HEK293 (cell line): Measurements from ENCODE around the gene ERBB4.

Experiments used
- CTCF ChIA-PET: fragments of 350-600 bp; formaldehyde crosslinking; extraction: SDS; loops from one replicate; lab custom pipeline; 2021; ENCODE audit warnings: antibody characterized with exemption; lab: Yijun Ruan, JAX
- POLR2A ChIA-PET: fragments of 300-600 bp; formaldehyde crosslinking; extraction: SDS; loops from one replicate; lab custom pipeline; 2020; ENCODE audit warnings: antibody characterized with exemption, inconsistent platforms; lab: Yijun Ruan, JAX
- H3K27ac ChIP-seq: fragments of 200-500 bp; sonication (Bioruptor generic); 2 replicates; pipeline ENCODE4 v1.5.1; 2014; ENCODE audit warnings: low read depth, low read length, control low read depth, inconsistent platforms; ENCODE audit errors: extremely low read depth
- H3K36me3 ChIP-seq, 2 experiments: fragments of 200-500 bp in 1 of 2; sonication (Bioruptor generic) in 1 of 2; 1 replicate in 1 of 2; 2 replicates in 1 of 2; pipeline ENCODE4 v1.5.1; 2014 to 2017; ENCODE audit warnings: inconsistent platforms in 2 of 2, low read length in 2 of 2; ENCODE audit not compliant: control insufficient read depth in 2 of 2, insufficient read depth in 1 of 2
- H3K4me1 ChIP-seq: fragments of 200-500 bp; sonication (Bioruptor generic); 2 replicates; pipeline ENCODE4 v1.5.1; 2014; ENCODE audit warnings: mild to moderate bottlenecking, low read length, inconsistent platforms; ENCODE audit not compliant: control insufficient read depth, insufficient read depth
- H3K4me3 ChIP-seq: 2 replicates; pipeline ENCODE4 v1.5.1; 2011; ENCODE audit warnings: low read depth, mild to moderate bottlenecking, control low read depth, low read length, moderate library complexity
- H3K9me3 ChIP-seq: fragments of 200-500 bp; sonication (Bioruptor generic); 2 replicates; pipeline ENCODE4 v1.5.1; 2014; ENCODE audit warnings: low read depth, low read length, inconsistent platforms; ENCODE audit not compliant: control insufficient read depth, insufficient read depth
- EGR2 ChIP-seq: fragments of 450-650 bp; formaldehyde crosslinking; IDR thresholded peaks from 2 replicates; pipeline ENCODE4 v1.5.1; 2016; ENCODE audit warnings: low read depth, missing biosample characterization, missing genetic modification characterization
- GLI4 ChIP-seq: fragments of 450-650 bp; formaldehyde crosslinking; IDR thresholded peaks from 2 replicates; pipeline ENCODE4 v1.5.1; 2016; ENCODE audit warnings: missing biosample characterization, missing genetic modification characterization
- KLF1 ChIP-seq: fragments of 450-650 bp; formaldehyde crosslinking; IDR thresholded peaks from 2 replicates; pipeline ENCODE4 v1.5.1; 2016; ENCODE audit warnings: missing biosample characterization, missing genetic modification characterization
- REST ChIP-seq: fragments of 450-650 bp; formaldehyde crosslinking; IDR thresholded peaks from 2 replicates; pipeline ENCODE4 v1.5.1; 2016; ENCODE audit warnings: missing biosample characterization, missing genetic modification characterization
- TRIM28 ChIP-seq: IDR thresholded peaks from 2 replicates; pipeline ENCODE4 v1.6.1; 2011; ENCODE audit warnings: low read length, control low read depth, borderline replicate concordance
- ZNF10 ChIP-seq: fragments of 450-650 bp; formaldehyde crosslinking; IDR thresholded peaks from 2 replicates; pipeline ENCODE4 v1.5.1; 2017; ENCODE audit warnings: missing biosample characterization, missing genetic modification characterization
- ZNF202 ChIP-seq: fragments of 450-650 bp; formaldehyde crosslinking; IDR thresholded peaks from 2 replicates; pipeline ENCODE4 v1.5.1; 2016; ENCODE audit warnings: missing biosample characterization, missing genetic modification characterization, borderline replicate concordance
- ZNF223 ChIP-seq: fragments of 450-650 bp; formaldehyde crosslinking; IDR thresholded peaks from 2 replicates; pipeline ENCODE4 v1.5.1; 2016; ENCODE audit warnings: missing biosample characterization, missing genetic modification characterization
- ZNF239 ChIP-seq: fragments of 450-650 bp; formaldehyde crosslinking; IDR thresholded peaks from 2 replicates; pipeline ENCODE4 v1.5.1; 2016; ENCODE audit warnings: missing biosample characterization, missing genetic modification characterization
- ZNF280C ChIP-seq: fragments of 450-650 bp; formaldehyde crosslinking; IDR thresholded peaks from 2 replicates; pipeline ENCODE4 v1.5.1; 2016; ENCODE audit warnings: missing biosample characterization, missing genetic modification characterization
- ZNF544 ChIP-seq: fragments of 450-650 bp; formaldehyde crosslinking; IDR thresholded peaks from 2 replicates; pipeline ENCODE4 v1.5.0; 2017; ENCODE audit warnings: missing biosample characterization, missing genetic modification characterization
- ZNF560 ChIP-seq: fragments of 450-650 bp; formaldehyde crosslinking; IDR thresholded peaks from 2 replicates; pipeline ENCODE4 v1.5.1; 2017; ENCODE audit warnings: missing biosample characterization, missing genetic modification characterization, borderline replicate concordance
- ZNF600 ChIP-seq: fragments of 450-650 bp; formaldehyde crosslinking; IDR thresholded peaks from 2 replicates; pipeline ENCODE4 v1.5.1; 2016; ENCODE audit warnings: missing biosample characterization, missing genetic modification characterization
- ZNF621 ChIP-seq: fragments of 450-650 bp; formaldehyde crosslinking; IDR thresholded peaks from 2 replicates; pipeline ENCODE4 v1.5.1; 2017; ENCODE audit warnings: missing biosample characterization, missing genetic modification characterization
- ZNF692 ChIP-seq: fragments of 450-650 bp; formaldehyde crosslinking; IDR thresholded peaks from 2 replicates; pipeline ENCODE4 v1.5.1; 2016; ENCODE audit warnings: missing biosample characterization, missing genetic modification characterization
- ZNF707 ChIP-seq: fragments of 450-650 bp; formaldehyde crosslinking; IDR thresholded peaks from 2 replicates; pipeline ENCODE4 v1.5.1; 2016; ENCODE audit warnings: missing biosample characterization, missing genetic modification characterization
- ZNF792 ChIP-seq: fragments of 450-650 bp; formaldehyde crosslinking; IDR thresholded peaks from 2 replicates; pipeline ENCODE4 v1.5.1; 2016; ENCODE audit warnings: missing biosample characterization, missing genetic modification characterization
- TF ChIP-seq, protein P1 (sequence below): fragments of 450-650 bp; formaldehyde crosslinking; IDR thresholded peaks from 2 replicates; pipeline ENCODE4 v1.5.1; 2017; ENCODE audit warnings: missing biosample characterization, missing genetic modification characterization
- TF ChIP-seq, protein P2 (sequence below): fragments of 450-650 bp; formaldehyde crosslinking; IDR thresholded peaks from 2 replicates; pipeline ENCODE4 v1.5.1; 2016; ENCODE audit warnings: missing biosample characterization, missing genetic modification characterization
- TF ChIP-seq, protein P3 (sequence below): fragments of 450-650 bp; formaldehyde crosslinking; IDR thresholded peaks from 2 replicates; pipeline ENCODE4 v1.5.1; 2016; ENCODE audit warnings: missing biosample characterization, missing genetic modification characterization
- TF ChIP-seq, protein P4 (sequence below): fragments of 450-650 bp; formaldehyde crosslinking; IDR thresholded peaks from 2 replicates; pipeline ENCODE4 v1.5.1; 2016; ENCODE audit warnings: missing biosample characterization, missing genetic modification characterization, low read depth
- TF ChIP-seq, protein P5 (sequence below): IDR thresholded peaks from 2 replicates; pipeline ENCODE4 v1.6.1; 2011; ENCODE audit warnings: mild to moderate bottlenecking, low read depth, low read length, borderline replicate concordance

ERBB4 gene

DNA sequence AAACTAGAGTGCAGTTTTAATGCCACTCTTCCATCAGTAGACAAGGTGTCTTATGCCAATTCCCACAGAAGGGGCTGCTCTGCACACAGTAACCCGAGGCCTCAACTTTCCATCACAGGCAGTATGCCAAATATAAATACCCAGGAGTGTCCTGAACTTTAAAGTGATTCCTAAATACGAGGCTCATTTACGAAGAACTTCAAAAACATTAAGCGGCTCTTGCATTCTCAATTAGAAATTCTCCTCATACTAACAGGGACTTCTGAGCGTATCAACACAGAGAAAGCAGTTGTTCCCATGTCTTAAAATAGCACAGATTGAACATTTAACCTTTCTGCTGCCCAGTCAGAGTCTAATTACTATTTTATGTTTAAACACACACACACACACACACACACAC, 638.6 kb downstream of the ERBB4 start (continued):
- TF ChIP-seq ZNF544 (no peak), EGR2 (tag by site-specific recombination) (no peak), ZNF621 (tag by site-specific recombination) (no peak), ZNF707 (tag by site-specific recombination) (no peak), ZNF202 (tag by site-specific recombination) (no peak), ZNF280C (tag by site-specific recombination) (no peak), KLF1 (tag by site-specific recombination) (no peak), ZNF10 (tag by site-specific recombination) (no peak), ZNF600 (0 out of 2 replicates have a peak, but pooled peaks have one; percentile 42)
- TF ChIP-seq, protein P1, sequence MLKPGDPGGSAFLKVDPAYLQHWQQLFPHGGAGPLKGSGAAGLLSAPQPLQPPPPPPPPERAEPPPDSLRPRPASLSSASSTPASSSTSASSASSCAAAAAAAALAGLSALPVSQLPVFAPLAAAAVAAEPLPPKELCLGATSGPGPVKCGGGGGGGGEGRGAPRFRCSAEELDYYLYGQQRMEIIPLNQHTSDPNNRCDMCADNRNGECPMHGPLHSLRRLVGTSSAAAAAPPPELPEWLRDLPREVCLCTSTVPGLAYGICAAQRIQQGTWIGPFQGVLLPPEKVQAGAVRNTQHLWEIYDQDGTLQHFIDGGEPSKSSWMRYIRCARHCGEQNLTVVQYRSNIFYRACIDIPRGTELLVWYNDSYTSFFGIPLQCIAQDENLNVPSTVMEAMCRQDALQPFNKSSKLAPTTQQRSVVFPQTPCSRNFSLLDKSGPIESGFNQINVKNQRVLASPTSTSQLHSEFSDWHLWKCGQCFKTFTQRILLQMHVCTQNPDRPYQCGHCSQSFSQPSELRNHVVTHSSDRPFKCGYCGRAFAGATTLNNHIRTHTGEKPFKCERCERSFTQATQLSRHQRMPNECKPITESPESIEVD (tag by site-specific recombination), result peak; percentile 67
- TF ChIP-seq, protein P2, sequence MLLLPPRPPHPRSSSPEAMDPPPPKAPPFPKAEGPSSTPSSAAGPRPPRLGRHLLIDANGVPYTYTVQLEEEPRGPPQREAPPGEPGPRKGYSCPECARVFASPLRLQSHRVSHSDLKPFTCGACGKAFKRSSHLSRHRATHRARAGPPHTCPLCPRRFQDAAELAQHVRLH (tag by site-specific recombination), result no peak
- TF ChIP-seq, protein P3, sequence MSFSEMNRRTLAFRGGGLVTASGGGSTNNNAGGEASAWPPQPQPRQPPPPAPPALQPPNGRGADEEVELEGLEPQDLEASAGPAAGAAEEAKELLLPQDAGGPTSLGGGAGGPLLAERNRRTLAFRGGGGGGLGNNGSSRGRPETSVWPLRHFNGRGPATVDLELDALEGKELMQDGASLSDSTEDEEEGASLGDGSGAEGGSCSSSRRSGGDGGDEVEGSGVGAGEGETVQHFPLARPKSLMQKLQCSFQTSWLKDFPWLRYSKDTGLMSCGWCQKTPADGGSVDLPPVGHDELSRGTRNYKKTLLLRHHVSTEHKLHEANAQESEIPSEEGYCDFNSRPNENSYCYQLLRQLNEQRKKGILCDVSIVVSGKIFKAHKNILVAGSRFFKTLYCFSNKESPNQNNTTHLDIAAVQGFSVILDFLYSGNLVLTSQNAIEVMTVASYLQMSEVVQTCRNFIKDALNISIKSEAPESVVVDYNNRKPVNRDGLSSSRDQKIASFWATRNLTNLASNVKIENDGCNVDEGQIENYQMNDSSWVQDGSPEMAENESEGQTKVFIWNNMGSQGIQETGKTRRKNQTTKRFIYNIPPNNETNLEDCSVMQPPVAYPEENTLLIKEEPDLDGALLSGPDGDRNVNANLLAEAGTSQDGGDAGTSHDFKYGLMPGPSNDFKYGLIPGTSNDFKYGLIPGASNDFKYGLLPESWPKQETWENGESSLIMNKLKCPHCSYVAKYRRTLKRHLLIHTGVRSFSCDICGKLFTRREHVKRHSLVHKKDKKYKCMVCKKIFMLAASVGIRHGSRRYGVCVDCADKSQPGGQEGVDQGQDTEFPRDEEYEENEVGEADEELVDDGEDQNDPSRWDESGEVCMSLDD, result no peak
- TF ChIP-seq, protein P4, sequence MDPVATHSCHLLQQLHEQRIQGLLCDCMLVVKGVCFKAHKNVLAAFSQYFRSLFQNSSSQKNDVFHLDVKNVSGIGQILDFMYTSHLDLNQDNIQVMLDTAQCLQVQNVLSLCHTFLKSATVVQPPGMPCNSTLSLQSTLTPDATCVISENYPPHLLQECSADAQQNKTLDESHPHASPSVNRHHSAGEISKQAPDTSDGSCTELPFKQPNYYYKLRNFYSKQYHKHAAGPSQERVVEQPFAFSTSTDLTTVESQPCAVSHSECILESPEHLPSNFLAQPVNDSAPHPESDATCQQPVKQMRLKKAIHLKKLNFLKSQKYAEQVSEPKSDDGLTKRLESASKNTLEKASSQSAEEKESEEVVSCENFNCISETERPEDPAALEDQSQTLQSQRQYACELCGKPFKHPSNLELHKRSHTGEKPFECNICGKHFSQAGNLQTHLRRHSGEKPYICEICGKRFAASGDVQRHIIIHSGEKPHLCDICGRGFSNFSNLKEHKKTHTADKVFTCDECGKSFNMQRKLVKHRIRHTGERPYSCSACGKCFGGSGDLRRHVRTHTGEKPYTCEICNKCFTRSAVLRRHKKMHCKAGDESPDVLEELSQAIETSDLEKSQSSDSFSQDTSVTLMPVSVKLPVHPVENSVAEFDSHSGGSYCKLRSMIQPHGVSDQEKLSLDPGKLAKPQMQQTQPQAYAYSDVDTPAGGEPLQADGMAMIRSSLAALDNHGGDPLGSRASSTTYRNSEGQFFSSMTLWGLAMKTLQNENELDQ (tag by site-specific recombination), result no peak

- Histone ChIP-seq H3K4me1 (peaks cover 7% of the 10 kb centered on the region; the same call in 1 of the 2 replicates), H3K27ac (no peak overlapping the region), H3K4me3 (no peak overlapping the region), H3K36me3 (no peaks in the 10 kb centered on the region), H3K9me3 (no peaks in the 10 kb centered on the region)
- ChIA-PET POLR2A (no interaction called here), CTCF (no interaction called here)
- no peak for TF ChIP-seq ZNF239 (tag by site-specific recombination)
- TF ChIP-seq ZNF692 (tag by site-specific recombination), result no peak
- no peak for TF ChIP-seq ZNF223
- no peak for TF ChIP-seq ZNF560 (tag by site-specific recombination)
- no peak for TF ChIP-seq GLI4 (tag by site-specific recombination)
- no peak for TF ChIP-seq REST
- TF ChIP-seq TRIM28, result no peak
- TF ChIP-seq, protein P5, sequence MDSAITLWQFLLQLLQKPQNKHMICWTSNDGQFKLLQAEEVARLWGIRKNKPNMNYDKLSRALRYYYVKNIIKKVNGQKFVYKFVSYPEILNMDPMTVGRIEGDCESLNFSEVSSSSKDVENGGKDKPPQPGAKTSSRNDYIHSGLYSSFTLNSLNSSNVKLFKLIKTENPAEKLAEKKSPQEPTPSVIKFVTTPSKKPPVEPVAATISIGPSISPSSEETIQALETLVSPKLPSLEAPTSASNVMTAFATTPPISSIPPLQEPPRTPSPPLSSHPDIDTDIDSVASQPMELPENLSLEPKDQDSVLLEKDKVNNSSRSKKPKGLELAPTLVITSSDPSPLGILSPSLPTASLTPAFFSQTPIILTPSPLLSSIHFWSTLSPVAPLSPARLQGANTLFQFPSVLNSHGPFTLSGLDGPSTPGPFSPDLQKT, result no peak
- TF ChIP-seq ZNF792 (tag by site-specific recombination), result no peak
Measured at GRCh38 chr2:211898702-211899101, 639.9 kb downstream of the ERBB4 start.
